ENCODE data around the gene MPC2.
"Not testable (repeated sequence)": the region's sequence is repeated elsewhere in the genome, so short reads cannot be mapped to it uniquely, and the experiment has no call there.

Gene MPC2

GRCh38 chr1:167934426-167935215 lies 2.3 kb downstream of the MPC2 start:
- DNase-seq = no peak

GRCh38 chr1:167933788-167934187 lies 3.1 kb downstream of the MPC2 start:
- no peak for DNase-seq

- DNase-seq = no peak
Measured at GRCh38 chr1:167929725-167930124, 7.1 kb downstream of the MPC2 start.

GRCh38 chr1:167928919-167929318 lies 8.0 kb downstream of the MPC2 start:
- DNase-seq = not testable (repeated sequence)

GRCh38 chr1:167928457-167928852 lies 8.4 kb downstream of the MPC2 start:
- DNase-seq = no peak

- DNase-seq = no peak
Measured at GRCh38 chr1:167927046-167927754, 9.7 kb downstream of the MPC2 start.

GRCh38 chr1:167926486-167926997 lies 10.3 kb downstream of the MPC2 start:
- no peak for DNase-seq

- DNase-seq = no peak
Measured at GRCh38 chr1:167924543-167925231, 12.2 kb downstream of the MPC2 start.

- no peak for DNase-seq
Measured at GRCh38 chr1:167924102-167924501, 12.8 kb downstream of the MPC2 start.

GRCh38 chr1:167923324-167924056 lies 13.4 kb downstream of the MPC2 start:
- DNase-seq = no peak

- DNase-seq = no peak
Measured at GRCh38 chr1:167922611-167923074, 14.2 kb downstream of the MPC2 start.

- DNase-seq = peak; percentile 37
Measured at GRCh38 chr1:167922023-167922422, 14.8 kb downstream of the MPC2 start.

GRCh38 chr1:167916766-167917511 lies 19.9 kb downstream of the MPC2 start:
- DNase-seq = no peak

- no peak for DNase-seq
Measured at GRCh38 chr1:167915569-167915968, 21.3 kb downstream of the MPC2 start.

GRCh38 chr1:167913895-167914496 lies 22.9 kb downstream of the MPC2 start, which contains the start of gene ADCY10:
ADCY10 (minus strand) TSS chr1:167914134; CDS start chr1:167905140, 8,994 bp downstream.
- no peak for DNase-seq

- no peak for DNase-seq
Measured at GRCh38 chr1:167912294-167912693, 24.6 kb downstream of the MPC2 start.

- no peak for DNase-seq
Measured at GRCh38 chr1:167911413-167911812, 25.5 kb downstream of the MPC2 start.

- DNase-seq = no peak
Measured at GRCh38 chr1:167910530-167910929, 26.3 kb downstream of the MPC2 start.

GRCh38 chr1:167909691-167910180 lies 27.1 kb downstream of the MPC2 start:
- no peak for DNase-seq

GRCh38 chr1:167905671-167906070 lies 31.2 kb downstream of the MPC2 start:
- DNase-seq = no peak

- peak; percentile 38 for DNase-seq
Measured at GRCh38 chr1:167905182-167905581, 31.7 kb downstream of the MPC2 start.

All from suppressor macrophage treated with lipopolysaccharide for 4 hours (primary cell).